ENCODE results near the gene WWOX.

DNA sequence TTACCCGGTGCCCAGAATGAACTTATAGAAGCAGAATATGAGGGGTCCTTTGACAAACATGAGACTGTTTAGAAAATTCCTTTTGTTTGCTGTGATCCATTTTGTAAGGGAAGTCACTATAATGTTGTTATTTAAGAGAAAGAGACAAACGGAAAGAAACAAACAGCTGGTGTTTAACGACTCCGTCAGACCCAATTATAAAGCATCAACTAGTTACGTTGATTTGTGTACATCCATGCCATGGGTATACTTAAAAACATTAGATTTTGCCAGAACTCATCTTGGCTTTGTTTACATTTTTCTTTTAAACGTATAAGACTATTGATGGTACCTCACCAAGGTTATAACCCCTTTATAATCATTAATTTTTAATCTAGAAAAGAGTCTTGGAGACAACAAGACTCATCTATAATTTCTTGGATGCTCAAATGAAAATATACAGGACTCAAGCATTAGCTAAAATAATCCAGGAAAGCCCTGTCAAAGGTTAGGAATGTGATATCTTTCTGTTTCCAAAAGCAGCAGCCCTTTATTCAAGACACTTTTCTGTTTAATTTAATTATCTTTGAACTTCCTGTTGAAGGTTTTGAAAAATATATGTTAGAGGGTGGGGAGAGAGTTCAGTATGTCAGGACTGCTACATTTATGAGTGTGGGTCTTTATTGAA, 331.7 kb downstream of the WWOX start:
- TF ChIP-seq ARNTL (CRISPR knock-in tag; IDR thresholded peaks at IDR 0.05; ENCODE audit: borderline replicate concordance, low read depth) (no peak), PPARA (CRISPR knock-in tag; IDR thresholded peaks at IDR 0.05; ENCODE audit: borderline replicate concordance) (no peak), ZNF8 (CRISPR knock-in tag; IDR thresholded peaks at IDR 0.05) (no peak), ZFP30 (CRISPR knock-in tag; IDR thresholded peaks at IDR 0.05) (no peak), RARB (CRISPR knock-in tag; IDR thresholded peaks at IDR 0.05) (no peak), ZFP3 (CRISPR knock-in tag; IDR thresholded peaks at IDR 0.05) (no peak), ZNF70 (CRISPR knock-in tag; IDR thresholded peaks at IDR 0.05) (no peak)
- TF ChIP-seq, protein P1, sequence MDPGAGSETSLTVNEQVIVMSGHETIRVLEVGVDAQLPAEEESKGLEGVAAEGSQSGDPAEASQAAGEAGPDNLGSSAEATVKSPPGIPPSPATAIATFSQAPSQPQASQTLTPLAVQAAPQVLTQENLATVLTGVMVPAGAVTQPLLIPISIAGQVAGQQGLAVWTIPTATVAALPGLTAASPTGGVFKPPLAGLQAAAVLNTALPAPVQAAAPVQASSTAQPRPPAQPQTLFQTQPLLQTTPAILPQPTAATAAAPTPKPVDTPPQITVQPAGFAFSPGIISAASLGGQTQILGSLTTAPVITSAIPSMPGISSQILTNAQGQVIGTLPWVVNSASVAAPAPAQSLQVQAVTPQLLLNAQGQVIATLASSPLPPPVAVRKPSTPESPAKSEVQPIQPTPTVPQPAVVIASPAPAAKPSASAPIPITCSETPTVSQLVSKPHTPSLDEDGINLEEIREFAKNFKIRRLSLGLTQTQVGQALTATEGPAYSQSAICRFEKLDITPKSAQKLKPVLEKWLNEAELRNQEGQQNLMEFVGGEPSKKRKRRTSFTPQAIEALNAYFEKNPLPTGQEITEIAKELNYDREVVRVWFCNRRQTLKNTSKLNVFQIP (CRISPR knock-in tag; IDR thresholded peaks at IDR 0.05; ENCODE audit: borderline replicate concordance, low read depth): no peak
- TF ChIP-seq, protein P2, sequence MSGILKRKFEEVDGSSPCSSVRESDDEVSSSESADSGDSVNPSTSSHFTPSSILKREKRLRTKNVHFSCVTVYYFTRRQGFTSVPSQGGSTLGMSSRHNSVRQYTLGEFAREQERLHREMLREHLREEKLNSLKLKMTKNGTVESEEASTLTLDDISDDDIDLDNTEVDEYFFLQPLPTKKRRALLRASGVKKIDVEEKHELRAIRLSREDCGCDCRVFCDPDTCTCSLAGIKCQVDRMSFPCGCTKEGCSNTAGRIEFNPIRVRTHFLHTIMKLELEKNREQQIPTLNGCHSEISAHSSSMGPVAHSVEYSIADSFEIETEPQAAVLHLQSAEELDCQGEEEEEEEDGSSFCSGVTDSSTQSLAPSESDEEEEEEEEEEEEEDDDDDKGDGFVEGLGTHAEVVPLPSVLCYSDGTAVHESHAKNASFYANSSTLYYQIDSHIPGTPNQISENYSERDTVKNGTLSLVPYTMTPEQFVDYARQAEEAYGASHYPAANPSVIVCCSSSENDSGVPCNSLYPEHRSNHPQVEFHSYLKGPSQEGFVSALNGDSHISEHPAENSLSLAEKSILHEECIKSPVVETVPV (CRISPR knock-in tag; IDR thresholded peaks at IDR 0.05): no peak
- TF ChIP-seq, protein P3, sequence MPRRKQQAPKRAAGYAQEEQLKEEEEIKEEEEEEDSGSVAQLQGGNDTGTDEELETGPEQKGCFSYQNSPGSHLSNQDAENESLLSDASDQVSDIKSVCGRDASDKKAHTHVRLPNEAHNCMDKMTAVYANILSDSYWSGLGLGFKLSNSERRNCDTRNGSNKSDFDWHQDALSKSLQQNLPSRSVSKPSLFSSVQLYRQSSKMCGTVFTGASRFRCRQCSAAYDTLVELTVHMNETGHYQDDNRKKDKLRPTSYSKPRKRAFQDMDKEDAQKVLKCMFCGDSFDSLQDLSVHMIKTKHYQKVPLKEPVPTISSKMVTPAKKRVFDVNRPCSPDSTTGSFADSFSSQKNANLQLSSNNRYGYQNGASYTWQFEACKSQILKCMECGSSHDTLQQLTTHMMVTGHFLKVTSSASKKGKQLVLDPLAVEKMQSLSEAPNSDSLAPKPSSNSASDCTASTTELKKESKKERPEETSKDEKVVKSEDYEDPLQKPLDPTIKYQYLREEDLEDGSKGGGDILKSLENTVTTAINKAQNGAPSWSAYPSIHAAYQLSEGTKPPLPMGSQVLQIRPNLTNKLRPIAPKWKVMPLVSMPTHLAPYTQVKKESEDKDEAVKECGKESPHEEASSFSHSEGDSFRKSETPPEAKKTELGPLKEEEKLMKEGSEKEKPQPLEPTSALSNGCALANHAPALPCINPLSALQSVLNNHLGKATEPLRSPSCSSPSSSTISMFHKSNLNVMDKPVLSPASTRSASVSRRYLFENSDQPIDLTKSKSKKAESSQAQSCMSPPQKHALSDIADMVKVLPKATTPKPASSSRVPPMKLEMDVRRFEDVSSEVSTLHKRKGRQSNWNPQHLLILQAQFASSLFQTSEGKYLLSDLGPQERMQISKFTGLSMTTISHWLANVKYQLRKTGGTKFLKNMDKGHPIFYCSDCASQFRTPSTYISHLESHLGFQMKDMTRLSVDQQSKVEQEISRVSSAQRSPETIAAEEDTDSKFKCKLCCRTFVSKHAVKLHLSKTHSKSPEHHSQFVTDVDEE (CRISPR knock-in tag; IDR thresholded peaks at IDR 0.05): no peak
- TF ChIP-seq, protein P4, sequence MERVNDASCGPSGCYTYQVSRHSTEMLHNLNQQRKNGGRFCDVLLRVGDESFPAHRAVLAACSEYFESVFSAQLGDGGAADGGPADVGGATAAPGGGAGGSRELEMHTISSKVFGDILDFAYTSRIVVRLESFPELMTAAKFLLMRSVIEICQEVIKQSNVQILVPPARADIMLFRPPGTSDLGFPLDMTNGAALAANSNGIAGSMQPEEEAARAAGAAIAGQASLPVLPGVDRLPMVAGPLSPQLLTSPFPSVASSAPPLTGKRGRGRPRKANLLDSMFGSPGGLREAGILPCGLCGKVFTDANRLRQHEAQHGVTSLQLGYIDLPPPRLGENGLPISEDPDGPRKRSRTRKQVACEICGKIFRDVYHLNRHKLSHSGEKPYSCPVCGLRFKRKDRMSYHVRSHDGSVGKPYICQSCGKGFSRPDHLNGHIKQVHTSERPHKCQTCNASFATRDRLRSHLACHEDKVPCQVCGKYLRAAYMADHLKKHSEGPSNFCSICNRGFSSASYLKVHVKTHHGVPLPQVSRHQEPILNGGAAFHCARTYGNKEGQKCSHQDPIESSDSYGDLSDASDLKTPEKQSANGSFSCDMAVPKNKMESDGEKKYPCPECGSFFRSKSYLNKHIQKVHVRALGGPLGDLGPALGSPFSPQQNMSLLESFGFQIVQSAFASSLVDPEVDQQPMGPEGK (CRISPR knock-in tag; IDR thresholded peaks at IDR 0.05; ENCODE audit: borderline replicate concordance): no peak

All from SK-N-SH treated with all-trans-retinoic acid at 6 μM for 48 hours (cell line).